Colon (tissue), 2 donors: Measurements from ENCODE around the gene PKM.
"Not testable (repeated sequence)": the region's sequence is repeated elsewhere in the genome, so short reads cannot be mapped to it uniquely, and the experiment has no call there.

Experiments used
- FAIRE-seq: peaks from 2 replicates; lab custom pipeline; 2012; peaks lifted over from hg19 to GRCh38; lab: Jason Lieb, UNC
- donor health status: control.
- donor health status: control.

Gene PKM

GRCh38 chr15:72231066-72231832 is at the start of gene PKM:
Gene PKM, minus strand, starts transcription at chr15:72231190. Its CDS starts 12,093 bp downstream, at chr15:72219097.
- no peak for FAIRE-seq

- FAIRE-seq: no peak
Measured at GRCh38 chr15:72280751-72281150, 49.8 kb upstream of the PKM start.

GRCh38 chr15:72278737-72279136 is 47.7 kb upstream of the PKM start:
- no peak for FAIRE-seq

GRCh38 chr15:72276326-72276700 is 45.3 kb upstream of the PKM start:
- no peak for FAIRE-seq

GRCh38 chr15:72275635-72276325 is 44.8 kb upstream of the PKM start:
- not testable (repeated sequence) for FAIRE-seq

GRCh38 chr15:72272997-72273352 is 42.0 kb upstream of the PKM start:
- no peak for FAIRE-seq

GRCh38 chr15:72272213-72272996 is 41.4 kb upstream of the PKM start, which contains the start of gene PARP6:
Gene PARP6, minus strand, starts transcription at chr15:72272554. Its CDS starts 5,077 bp downstream, at chr15:72267477.
- no peak for FAIRE-seq

- FAIRE-seq: no peak
Measured at GRCh38 chr15:72271895-72272212, 40.9 kb upstream of the PKM start.

GRCh38 chr15:72271221-72271620 is 40.2 kb upstream of the PKM start:
- no peak for FAIRE-seq

GRCh38 chr15:72269739-72270138 is 38.7 kb upstream of the PKM start:
- FAIRE-seq: no peak

GRCh38 chr15:72265031-72265430 is 34.0 kb upstream of the PKM start:
- FAIRE-seq: no peak

- FAIRE-seq: no peak
Measured at GRCh38 chr15:72252663-72253299, 21.8 kb upstream of the PKM start.

GRCh38 chr15:72249142-72249810 is 18.3 kb upstream of the PKM start:
- no peak for FAIRE-seq

GRCh38 chr15:72248514-72248913 is 17.5 kb upstream of the PKM start:
- no peak for FAIRE-seq

- FAIRE-seq: no peak
Measured at GRCh38 chr15:72242775-72243370, 11.9 kb upstream of the PKM start.

GRCh38 chr15:72239652-72240051 is 8.7 kb upstream of the PKM start:
- FAIRE-seq: no peak

- FAIRE-seq: no peak
Measured at GRCh38 chr15:72238586-72238985, 7.6 kb upstream of the PKM start.

GRCh38 chr15:72237853-72238224 is 6.8 kb upstream of the PKM start:
- no peak for FAIRE-seq

GRCh38 chr15:72237029-72237852 is 6.3 kb upstream of the PKM start:
- FAIRE-seq: no peak

GRCh38 chr15:72236381-72237003 is 5.5 kb upstream of the PKM start:
- no peak for FAIRE-seq
